H1 (cell line): ENCODE results near the gene SLC25A26. TPM values are rescaled to one million over a fixed set of nuclear protein-coding genes. Genes with fewer than 3 reads are reported as not detected.

Experiments used
- ATF3 ChIP-seq: IDR thresholded peaks from 2 replicates; pipeline ENCODE4 v1.6.1; 2011; ENCODE audit warnings: low read depth, mild to moderate bottlenecking, low read length; ENCODE audit not compliant: insufficient read depth
- CHD7 ChIP-seq: fragments of 300-600 bp; sonication (generic); IDR thresholded peaks from 2 replicates; pipeline ENCODE4 v1.7.1; 2012; ENCODE audit warnings: low read length, moderate library complexity, mild to moderate bottlenecking, inconsistent platforms; ENCODE audit not compliant: insufficient replicate concordance
- KDM5A ChIP-seq: fragments of 200-600 bp; IDR thresholded peaks from 2 replicates; pipeline ENCODE4 v1.7.1; 2012; ENCODE audit warnings: mild to moderate bottlenecking, low read length, inconsistent platforms, mixed read lengths
- MAFK ChIP-seq: IDR thresholded peaks from 2 replicates; pipeline ENCODE4 v1.6.1; 2012; ENCODE audit warnings: low read depth, mild to moderate bottlenecking, improper control_type of control experiment, low read length
- NANOG ChIP-seq: IDR thresholded peaks from 2 replicates; pipeline ENCODE4 v1.6.1; 2011; ENCODE audit warnings: low read length, low read depth, mild to moderate bottlenecking, inconsistent platforms; ENCODE audit not compliant: insufficient read depth, poor library complexity, severe bottlenecking
- NRF1 ChIP-seq: IDR thresholded peaks from 2 replicates; pipeline ENCODE4 v1.6.1; 2011; ENCODE audit warnings: mild to moderate bottlenecking, low read depth, low read length, improper control_type of control experiment
- polyA plus RNA-seq, 7 experiments: library from polyadenylated mRNA; depleted of rRNA in 3 of 7; stranded (reverse) in 5 of 7; unstranded in 2 of 7; fragments of >200 nt in 5 of 7; fragments of 200-250 nt in 2 of 7; gene quantifications; 1 replicate in 5 of 7; 2 replicates in 1 of 7; 4 replicates in 1 of 7; pipeline versions ENCODE4 v1.2.1 to v1.2.3, GENCODE V29; 2011 to 2013; ENCODE audit warnings: missing spikeins in 2 of 7, mixed read lengths in 2 of 7
- total RNA-seq: library from RNA; stranded (reverse); fragmentation: NEBNext Ultra II Directional; extraction: Animal tissue kit (Norgen Biotek cat#: 25700); gene quantifications from 2 replicates; pipeline ENCODE4 v1.2.1, GENCODE V29; 2021

The SLC25A26 gene
- total and polyA plus RNA-seq, 2 of the 8 experiments (the other 6 are each of a cell fraction or from before 2014, with no cell fraction given), result 30.0 to 37.0 TPM

GRCh38 chr3:66416556-66417304 lies 195.9 kb downstream of the SLC25A26 start (continued):
- TF ChIP-seq CHD7 (no peak), ATF3 (no peak), NRF1 (no peak), MAFK (no peak), KDM5A (no peak), NANOG (no peak)
